IPS-NIHi7 (cell line): ENCODE data around the gene AOPEP.
"Not testable (repeated sequence)": the region's sequence is repeated elsewhere in the genome, so short reads cannot be mapped to it uniquely, and the experiment has no call there.

Experiments
- DNase-seq: peaks from one replicate; pipeline ENCODE4 v3.0.0; 2012; ENCODE audit warnings: mixed read lengths; ENCODE audit errors: extremely low spot score

Gene AOPEP

DNA sequence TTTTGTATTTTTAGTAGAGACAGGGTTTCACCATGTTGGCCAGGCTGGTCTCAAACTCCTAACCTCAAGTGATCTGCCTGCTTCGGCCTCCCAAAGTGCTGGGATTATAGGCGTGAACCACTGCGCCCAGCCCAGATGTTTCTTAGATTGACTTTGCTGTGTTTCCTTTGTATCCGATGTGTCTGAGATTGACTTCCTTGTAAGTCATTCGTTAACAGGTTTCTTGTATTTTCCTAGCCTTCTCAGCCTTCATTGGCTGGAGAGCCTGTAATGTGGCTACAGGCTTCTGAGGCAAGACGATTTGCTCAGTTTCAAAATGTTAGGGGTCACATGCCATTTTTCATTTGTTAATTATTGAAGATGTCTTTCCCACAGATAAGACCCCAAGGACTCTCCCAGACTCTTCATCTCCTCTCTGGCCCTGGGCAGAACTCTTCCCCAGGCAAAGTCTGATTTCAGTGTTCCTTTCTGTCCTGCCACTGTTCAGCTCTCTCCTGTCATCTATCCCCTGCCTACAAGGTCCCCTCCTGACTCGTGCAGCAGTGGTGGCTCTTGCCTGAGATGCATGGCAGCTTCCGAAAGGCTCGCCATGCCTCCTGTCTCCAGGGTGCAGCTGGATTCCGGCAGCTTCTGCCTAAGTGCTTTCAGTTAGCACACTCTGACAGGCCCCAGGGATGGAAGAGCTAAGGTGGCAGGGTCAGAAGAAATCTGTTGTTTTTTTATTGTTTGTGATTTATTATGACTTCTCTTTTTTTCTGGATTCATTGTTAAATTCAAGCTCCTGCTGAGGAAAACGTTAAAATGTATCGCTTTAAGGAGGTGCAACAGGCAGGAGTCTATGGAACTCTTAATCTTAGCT lies 206.4 kb downstream of the AOPEP start:
- no peak for DNase-seq

DNA sequence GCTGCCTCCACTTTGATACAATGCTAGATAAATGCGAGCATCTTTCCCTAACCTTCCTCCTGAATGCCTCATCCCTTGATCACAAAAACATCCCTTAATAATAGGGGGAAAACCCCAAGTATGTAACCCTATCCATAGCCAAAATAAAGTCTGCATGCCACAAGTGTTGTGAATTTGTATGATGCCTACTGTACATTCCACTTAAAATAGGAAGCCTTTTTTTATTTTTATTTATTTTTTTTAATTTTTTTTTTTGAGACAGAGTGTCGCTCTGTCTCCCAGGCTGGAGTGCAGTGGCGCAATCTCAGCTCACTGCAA lies 207.0 kb downstream of the AOPEP start:
- DNase-seq, result no peak

DNA sequence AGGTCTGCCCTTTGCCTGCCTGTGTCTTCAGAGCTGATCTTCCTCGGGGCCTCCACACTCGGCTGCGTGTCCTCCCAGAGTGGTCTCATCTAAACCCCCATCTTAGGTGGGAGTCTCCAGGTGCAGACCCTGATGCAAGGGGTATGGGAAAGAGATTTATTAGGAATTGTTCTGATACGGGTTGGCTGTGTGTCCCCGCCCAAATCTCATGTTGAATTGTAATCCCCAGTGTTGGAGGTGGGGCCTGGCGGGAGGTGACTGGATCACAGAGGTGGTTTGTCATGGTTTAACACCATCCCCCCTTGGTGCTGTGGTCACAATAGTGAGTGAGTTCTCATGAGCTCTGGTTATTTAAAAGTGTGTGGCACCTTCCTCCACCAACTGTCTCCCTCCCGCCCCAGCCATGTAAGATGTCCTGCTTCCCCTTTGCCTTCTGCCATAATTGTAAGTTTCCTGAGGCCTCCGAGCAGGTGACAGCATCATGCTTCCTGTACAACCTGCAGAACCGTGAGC lies 208.4 kb downstream of the AOPEP start:
- DNase-seq, result no peak

DNA sequence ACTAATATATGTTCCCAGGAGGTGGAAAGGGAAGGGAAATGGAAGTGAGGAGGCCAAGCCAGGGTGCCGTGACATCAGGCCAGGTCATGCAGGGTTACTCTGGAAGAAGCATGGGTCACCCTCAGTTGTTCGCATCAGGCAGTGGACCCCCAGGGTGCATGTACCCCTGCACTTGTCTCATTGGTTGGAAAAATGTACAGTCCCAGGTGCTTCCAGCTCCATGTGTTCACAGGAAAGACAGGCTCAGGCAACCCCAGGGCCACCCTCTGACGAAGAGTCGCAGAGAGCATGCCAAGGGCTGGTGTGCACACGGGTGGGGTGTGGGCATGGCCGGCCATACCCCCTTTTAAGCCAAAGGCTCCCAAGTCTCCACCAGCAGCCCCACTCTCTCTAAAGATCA lies 208.9 kb downstream of the AOPEP start:
- DNase-seq, result no peak

DNA sequence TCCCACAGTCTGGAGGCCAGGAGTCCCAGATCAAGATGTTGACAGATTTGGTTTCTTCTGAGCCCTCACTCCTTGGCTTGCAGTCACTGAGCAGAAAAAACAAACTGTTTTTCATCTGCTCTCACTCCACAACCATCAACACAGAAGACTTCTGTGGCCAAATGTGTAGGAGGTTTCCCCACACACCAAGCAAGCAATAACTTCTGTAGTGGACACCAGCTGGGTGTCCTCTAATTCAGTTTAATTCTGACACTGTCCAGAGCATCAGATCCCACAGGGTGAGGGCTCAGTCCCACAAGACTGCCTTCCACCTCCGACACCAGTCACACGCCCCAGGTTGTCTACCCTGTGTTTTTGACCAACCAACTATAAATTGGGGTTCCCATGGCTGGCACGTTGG lies 209.9 kb downstream of the AOPEP start:
- no peak for DNase-seq

DNA sequence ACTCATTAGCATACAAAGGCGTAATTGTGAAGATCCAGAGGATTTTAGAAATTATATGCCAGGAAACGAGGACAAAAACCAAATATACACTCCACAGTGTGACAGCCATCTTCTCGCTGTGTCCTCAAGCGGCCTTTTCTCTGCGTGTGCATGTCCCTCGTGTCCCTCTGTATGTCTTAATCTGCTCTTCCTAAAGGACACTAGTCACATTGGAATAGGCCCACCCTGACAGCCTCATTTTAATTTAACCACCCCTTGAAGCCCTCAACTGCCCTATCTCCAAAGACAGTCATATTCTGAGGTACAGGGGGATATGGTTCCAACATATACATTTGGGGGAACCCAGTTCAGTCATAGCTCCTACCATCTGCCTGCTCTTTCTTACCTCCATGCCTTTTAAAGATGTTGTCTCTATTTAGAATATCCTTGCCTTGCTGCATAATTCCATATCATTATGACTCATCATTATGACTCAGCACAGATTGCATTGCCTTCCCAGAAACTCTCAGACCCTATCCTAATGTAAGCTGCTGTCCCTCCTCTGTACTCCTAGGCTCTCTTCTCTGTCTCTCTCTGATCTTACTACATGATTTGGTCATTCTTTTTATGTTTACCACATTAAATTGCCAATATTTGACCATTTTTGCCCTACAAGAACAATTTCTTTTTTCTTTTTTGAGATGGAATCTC lies 210.9 kb downstream of the AOPEP start:
- no peak for DNase-seq

DNA sequence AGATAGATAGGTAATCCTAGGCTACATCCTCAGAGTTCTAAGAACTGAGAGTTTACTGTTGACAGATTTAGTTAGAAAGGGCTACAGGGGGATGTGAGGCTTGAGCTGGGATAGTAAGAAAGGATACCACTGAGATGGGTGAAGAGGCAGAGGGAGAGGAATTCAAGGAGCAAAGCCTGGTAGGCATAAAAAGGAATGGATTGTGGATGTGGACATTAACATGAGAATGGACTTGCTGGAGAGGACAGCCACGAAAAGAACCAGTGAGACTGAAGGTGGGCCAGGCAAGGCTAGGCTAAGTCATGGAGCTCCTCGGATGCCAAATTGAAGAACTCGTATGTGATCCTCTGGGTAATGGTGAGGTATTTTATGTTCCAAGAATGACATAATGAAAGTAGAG lies 211.9 kb downstream of the AOPEP start:
- DNase-seq, result no peak

DNA sequence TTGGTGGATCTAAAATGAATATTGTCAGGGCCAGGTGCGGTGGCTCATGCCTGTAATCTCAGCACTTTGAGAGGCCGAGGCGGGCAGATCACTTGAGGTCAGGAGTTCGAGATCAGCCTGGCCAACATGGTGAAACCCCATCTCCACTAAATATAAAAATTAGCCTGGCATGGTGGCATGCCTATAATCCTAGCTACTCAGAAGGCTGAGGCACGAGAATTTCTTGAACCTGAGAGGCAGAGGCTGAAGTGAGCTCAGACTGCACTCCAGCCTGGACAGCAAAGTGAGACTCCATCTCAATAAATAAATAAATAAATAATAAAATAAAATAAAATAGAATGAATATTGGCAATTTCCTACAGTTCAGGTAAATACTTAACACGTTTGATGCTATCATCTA lies 213.8 kb downstream of the AOPEP start:
- DNase-seq, result not testable (repeated sequence)

DNA sequence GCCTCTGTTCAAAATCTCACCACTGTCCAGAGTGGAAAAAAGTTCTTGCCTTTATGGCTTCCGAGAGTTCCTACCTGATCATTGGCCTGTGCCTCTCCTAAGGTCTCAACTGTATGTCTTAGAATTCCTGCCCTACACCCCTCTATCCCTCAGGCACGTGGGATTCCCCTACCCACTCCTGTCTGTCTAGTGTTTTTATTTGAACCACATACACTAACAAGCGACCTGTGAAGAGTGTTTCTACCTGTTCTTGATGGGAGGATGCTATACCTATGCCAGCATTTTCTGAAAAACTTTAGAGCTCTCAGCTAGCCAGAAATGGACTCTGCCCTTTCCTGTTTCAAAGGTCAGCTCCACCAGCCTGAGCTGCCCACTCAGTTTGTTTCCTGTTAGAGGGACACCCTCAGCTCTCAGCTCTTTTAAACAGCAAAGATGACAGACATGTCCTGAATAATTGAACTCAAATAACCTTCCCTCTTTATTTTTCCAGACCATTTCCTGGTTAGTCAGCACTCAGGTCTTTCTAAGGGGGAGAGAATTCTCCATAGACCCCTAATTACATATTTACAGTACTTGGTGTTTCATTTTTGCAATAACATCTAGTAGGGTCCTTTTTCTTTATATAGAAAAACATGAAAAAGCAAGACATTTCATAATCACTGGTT lies 214.8 kb downstream of the AOPEP start:
- DNase-seq, result no peak

DNA sequence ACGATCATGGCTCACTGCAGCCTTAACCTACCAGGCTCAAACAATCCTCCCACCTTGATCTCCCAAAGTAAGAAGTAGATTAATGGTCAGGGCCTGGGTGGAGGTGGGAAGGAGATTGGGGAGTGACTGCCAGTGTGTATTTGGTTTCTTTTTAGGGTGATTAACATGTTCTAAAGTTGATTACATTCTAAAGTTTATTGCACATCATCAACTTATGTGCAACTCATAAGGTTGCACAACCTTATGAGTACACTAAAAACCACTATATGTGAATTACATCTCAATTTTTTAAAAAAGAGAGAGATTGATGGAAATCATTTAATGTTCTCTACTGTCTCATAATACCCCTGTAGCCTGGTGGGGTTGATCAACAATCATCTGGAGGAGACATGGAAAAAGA lies 218.1 kb downstream of the AOPEP start:
- DNase-seq, result no peak

DNA sequence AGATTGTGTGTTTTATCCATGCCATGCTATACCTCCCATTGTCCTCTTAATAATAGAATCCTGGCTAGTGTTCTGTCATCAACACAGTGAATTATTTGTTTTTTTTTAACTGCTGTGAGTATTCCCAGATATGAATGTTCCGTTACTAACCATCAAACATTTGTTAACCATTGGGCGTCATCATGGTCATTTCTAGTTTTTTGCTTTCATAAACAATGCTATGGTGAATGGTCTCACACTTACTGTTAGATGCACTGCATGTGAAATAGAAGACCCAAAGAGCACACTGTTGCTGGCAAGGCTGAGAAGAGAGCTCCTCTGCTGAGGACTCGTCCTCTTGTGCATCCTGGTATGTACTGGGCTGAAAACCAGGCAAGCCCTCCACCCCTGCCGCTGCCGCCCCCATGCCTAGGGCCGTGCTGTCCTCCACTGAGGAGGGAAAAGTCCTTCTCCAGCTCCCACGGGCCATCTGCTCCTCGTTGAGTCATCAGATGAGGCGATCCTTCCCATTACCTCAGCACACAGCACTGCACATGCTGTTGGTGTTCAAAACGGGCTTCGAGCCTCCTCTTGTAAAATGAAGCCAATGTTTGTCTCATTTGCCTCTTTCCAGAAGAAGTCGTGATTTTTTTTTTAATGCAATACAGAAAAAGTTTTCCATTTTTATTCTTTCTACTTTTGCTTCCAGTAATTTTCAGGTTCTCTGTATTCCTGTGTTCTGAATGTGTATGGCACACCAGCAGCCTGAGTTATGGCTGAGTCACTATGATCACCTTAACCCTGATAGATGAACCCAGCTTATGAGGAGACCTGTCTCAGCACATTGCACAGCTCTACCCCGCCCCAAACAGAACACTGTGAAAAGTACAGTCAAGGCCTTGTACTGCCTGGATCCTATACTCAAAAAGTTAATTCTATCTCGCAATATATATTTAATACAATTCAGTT lies 219.0 kb downstream of the AOPEP start:
- no peak for DNase-seq

DNA sequence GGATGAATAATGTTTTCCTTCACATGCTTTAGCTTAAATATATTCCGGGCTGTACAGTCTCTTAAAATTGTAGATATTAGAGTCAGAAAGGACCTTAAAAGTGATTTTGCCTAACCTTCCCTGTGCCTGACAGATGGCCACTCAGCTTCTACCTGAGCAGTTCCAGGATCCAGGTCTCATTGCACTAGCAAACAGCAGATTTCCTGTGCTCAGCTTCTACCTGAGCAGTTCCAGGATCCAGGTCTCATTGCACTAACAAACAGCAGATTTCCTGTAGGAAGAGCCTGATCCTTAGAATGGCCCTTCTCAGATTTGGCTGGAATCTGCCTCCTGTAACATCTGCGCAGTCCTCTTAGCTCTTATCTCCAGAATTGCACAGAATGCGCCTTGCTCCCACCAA lies 219.8 kb downstream of the AOPEP start:
- DNase-seq, result no peak

DNA sequence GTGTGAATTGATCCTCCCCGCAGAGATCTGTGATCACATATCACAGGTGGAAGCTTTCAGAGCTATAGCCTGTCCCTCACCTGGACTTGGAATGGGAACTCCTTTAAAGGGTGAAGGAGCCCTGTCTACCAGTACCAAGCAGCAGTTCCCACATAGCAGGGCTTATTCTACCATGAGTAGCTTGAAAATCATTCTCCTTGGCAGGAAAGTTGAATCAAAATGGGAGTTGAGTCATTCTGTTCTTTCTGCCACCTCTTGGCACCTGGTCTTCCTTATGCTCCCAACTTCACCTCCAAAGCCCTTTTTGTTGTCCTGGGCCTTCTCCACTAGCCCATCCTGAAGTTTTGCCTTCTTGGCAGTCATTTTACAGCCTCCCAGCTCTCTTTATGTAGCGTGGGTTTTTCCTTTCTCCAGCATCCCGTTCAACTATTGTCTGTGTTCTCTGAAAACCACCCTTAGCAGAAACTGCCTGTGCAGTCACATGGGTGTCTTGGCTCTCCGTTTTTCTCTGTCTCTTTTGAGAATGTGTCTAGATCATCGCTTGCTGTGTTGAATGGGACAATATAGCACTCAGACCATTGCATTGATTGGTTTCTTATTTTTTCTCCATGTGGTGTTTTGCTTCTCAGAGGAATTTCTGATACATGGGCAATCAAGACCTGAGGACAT lies 222.2 kb downstream of the AOPEP start:
- no peak for DNase-seq

DNA sequence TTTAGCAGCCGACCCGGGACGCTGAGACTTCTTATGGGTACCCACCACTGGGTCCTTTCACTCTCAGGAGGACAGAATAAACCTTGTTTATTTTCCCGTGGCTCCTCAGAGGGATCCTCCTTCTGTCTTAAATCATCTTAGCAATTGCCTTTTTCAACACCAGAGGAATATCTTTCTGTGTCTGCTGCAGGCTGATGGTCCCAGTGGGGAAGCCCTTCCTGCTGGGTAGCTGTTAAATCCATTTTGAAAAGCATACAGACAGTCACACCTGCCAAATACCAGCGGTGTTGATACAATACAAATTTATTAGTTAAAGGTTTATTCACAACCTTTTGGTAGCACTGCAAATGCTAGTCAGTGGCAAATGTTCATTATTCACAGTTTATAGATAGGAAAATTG lies 222.9 kb downstream of the AOPEP start:
- no peak for DNase-seq

DNA sequence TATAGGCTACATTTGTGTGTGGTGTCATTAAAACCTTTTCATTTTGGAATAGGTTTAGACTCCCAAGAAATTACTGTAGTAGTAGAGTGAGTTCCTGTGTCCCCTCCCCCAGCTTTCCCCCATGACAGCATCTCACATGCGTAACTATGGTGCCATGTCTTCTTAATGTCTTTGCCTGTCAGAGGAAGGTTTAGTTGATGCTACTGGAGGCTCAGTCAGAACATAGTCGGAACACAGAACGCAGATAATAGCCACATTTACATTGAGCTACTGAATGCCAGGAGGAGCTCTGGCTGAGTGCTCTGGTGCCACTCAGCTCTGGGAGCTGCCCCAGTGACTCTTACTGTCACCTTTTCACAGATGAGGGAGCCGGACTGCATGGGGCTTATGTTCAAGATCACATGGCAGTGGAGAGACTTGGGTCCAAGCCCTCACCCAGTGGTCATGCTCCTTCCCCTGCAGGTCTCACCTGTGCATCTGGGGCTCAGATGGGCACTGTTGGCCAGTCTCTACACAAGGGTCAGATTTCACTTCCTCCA lies 223.6 kb downstream of the AOPEP start:
- no peak for DNase-seq

DNA sequence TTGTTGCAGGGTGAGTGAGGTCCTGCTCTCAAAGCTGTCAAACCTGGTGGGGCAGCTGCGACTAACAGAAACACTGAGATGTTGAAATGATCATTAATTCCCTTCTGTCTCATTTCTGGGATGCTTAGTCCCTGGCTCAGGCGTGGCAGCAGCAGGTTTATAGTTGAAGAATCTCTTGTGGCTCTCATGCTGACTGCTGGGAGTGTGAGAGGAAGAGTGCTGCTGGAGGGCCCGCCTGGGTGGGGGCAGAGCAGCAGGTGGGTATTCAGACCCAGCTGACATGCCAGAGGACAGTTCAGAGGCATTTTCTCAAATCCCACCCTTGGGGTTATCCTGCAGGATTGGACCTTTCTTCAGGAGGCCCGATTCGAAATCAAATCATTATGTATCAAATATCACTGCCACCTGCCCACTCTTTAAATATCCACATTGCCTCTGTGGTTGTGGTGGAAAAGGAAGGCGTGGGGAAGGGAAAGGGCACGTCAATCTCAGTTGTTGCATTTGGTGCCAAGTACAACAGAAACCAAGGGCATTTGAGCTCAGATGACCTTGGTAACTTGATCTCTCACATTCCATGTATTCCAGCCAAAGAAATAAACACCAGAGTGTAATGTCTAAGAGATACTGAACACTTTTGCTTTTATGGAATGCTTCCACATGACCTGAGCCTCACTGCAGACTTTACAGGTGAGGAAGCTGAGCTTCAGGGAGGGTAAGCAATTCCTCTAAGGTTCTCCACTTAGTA lies 224.3 kb downstream of the AOPEP start:
- no peak for DNase-seq

DNA sequence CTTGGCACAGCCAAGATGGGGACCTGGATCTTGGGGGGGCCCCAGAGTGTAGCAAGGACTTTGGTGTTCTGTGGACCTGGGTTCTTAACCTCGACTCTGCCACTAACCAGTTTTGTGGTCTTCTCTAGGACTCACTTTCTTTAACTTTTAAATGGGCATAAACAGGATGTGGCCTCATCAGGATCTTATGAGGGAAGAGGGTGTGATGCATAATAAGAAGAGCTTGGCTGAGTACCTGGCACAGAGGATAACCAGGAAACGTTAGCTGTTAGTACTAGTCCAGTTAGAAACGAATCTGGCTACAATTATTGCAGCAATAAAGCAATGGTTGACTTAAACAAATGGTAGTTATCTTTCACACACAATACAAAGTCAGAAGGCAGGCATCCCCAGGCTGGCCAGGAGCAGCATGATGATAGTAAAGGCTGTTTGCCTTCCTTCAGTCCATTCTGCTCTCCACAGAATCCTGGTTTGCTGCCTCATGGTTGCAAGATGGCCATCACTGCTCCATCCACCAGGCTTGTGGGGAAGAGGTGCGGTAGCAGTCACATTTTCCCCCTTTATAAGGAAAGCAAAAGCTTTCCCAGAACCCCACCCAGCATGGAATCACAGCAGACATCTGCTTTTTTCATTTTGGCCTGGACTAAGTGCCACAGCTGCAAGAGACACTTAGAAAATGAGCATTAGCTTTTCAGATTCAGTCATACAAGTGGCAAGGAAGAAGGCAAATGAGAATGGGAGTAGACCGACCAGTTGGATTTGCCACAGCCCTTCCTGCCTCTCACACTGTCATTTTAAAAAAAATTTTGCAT lies 225.0 kb downstream of the AOPEP start:
- DNase-seq, result no peak

DNA sequence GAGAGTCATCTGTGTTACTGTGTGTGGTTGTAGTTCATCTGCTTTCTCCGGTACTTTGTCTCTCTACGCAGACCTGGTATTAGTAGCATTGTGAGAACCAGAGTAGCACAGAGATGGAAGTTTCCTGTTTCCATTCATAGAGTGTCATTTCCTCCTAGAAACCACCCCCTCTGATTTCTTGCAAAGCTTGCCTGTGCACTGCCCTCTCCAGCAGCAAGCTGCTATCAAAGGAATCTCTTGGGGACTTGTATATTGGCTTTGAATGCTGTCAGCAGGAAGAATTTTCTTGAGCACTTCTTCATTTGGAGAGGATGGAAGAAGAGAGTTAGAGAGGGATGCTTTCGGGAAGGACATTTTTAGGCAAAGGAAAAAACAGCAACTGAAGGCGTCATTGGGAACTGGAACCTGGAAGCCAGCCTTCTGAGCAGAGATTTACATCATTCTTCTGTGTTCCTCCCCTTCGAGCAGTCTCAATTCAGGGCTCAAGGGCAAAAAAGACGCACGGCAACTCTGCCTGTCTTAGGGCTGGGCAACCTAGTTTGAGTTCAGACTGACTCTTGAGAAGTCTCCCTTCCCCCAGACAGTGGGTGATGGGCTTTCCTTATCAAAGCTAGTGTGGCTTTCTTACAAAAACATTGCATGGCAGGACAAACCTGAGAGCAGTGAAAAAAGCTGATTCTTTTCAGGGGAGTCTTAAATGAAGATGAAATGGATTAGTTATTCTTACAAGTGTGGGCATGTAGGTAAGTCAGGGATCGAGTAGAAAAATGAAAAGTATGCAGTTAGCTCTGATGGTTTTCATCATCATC lies 226.3 kb downstream of the AOPEP start:
- DNase-seq, result no peak
